ENCODE results near the gene SIGLEC12.
A peak's percentile ranks its signal among the peaks of the same experiment; 100 is the strongest.
"Not testable (repeated sequence)": the region's sequence is repeated elsewhere in the genome, so short reads cannot be mapped to it uniquely, and the experiment has no call there.

The SIGLEC12 gene

GRCh38 chr19:51458899-51459505 lies 42.6 kb downstream of the SIGLEC12 start:
- no peak for DNase-seq (ENCODE audit: low read depth in 2 of 2)

GRCh38 chr19:51458051-51458645 lies 43.5 kb downstream of the SIGLEC12 start, which contains the start of gene SIGLEC8:
Gene SIGLEC8, minus strand, starts transcription at chr19:51458454. Its CDS starts 67 bp downstream, at chr19:51458387.
- DNase-seq (ENCODE audit: low read depth in 2 of 2): no peak

GRCh38 chr19:51457351-51458013 lies 44.1 kb downstream of the SIGLEC12 start:
- no peak for DNase-seq (ENCODE audit: low read depth in 2 of 2)

DNA sequence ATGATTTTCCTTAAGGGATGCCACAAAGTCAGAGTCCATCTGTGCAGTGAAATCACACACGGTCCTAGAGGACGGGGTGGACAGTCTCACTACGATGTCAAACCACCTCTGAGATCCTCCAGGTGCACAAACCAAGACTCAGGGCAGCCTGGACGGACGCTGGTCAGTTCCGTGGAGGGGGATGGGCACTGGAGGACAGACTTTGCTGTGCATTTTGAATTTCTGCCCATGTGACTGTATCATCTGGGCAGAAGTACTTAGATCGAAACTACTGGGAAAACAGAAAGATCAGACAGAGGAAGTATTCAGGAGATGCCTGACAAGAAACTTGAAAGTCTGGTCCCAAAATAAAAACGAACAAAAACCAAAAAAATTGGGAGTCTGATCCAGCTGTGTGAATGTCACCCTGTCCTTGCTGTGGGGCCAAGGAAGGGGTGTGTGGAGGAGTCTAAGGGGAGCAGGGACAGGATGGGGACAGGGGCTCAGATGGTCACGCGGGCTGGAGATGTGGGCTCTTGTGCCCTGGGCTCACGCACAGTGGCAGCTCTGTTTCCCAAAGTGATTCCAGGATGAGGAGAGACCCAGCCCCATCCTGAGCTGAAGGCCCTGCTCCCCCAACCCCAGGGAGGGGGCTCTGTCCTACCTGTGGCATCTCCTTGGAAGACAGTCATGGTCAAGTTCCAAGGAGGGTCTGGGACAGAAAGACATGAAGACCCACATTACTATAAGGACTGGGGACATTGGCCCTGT lies 44.9 kb downstream of the SIGLEC12 start:
- DNase-seq (ENCODE audit: low read depth in 2 of 2): no peak

DNA sequence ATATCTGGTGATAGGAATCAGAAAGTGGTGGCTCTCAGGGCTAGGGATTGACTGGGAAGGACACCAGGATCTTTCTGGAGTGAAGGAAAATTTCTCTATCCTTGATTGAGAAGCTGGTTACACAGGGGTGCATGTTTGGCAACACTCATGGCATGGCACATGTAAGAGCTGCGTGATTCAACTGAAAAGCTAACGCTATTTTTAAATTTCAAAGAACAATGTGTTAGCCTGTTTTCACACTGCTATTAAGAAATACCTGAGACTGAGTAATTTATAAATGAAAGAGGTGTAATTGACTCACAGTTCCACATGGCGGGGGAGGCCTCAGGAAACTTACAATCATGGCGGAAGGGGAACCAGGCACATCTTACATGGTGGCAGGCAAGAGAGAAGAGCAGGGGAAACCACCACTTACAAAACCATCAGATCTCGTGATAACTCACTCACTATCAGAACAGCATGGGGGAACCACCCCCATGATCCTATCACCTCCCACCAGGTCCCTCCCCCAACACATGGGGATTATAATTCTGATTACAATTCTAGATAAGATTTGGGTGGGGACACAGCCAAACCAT lies 50.8 kb downstream of the SIGLEC12 start:
- peak in 1 of 2 donors; percentile 35 for DNase-seq (ENCODE audit: low read depth in 2 of 2)

- DNase-seq (ENCODE audit: low read depth in 2 of 2): peak; percentile 32 to 53
These were observed 53.1 kb downstream of the SIGLEC12 start for GRCh38 chr19:51448411-51449016.

GRCh38 chr19:51448011-51448410 lies 53.6 kb downstream of the SIGLEC12 start:
- DNase-seq (ENCODE audit: low read depth in 2 of 2): no peak

- not testable (repeated sequence) for DNase-seq (ENCODE audit: low read depth in 2 of 2)
These were observed 54.1 kb downstream of the SIGLEC12 start for GRCh38 chr19:51447510-51447909.

- peak; percentile 75 to 85 for DNase-seq (ENCODE audit: low read depth in 2 of 2)
These were observed 59.9 kb downstream of the SIGLEC12 start for GRCh38 chr19:51441410-51442390.
